Keratinocyte (primary cell): ENCODE results near the gene RASA1. TPM values are rescaled to one million over a fixed set of nuclear protein-coding genes. Genes with fewer than 3 reads are reported as not detected.
A peak's percentile ranks its signal among the peaks of the same experiment; 100 is the strongest.

Experiments used
- DNase-seq: peaks from one replicate; pipeline ENCODE4 v3.0.0-alpha.2; 2011; ENCODE audit warnings: low read depth, missing footprints, low spot score
- FAIRE-seq: peaks from 2 replicates; lab custom pipeline; 2011; peaks lifted over from hg19 to GRCh38; lab: Jason Lieb, UNC
- H2AFZ ChIP-seq: 2 replicates; pipeline ENCODE4 v1.6.0; 2012; ENCODE audit warnings: low read length, control low read depth, inconsistent platforms; ENCODE audit not compliant: control insufficient read depth
- H3K27ac ChIP-seq: 2 replicates; pipeline ENCODE4 v1.5.1; 2011; ENCODE audit warnings: low read length; ENCODE audit not compliant: control insufficient read depth, insufficient read depth
- H3K27me3 ChIP-seq: 3 replicates; pipeline ENCODE4 v1.6.0; 2011; ENCODE audit warnings: low read length; ENCODE audit not compliant: control insufficient read depth, insufficient read depth; ENCODE audit errors: extremely low read depth
- H3K36me3 ChIP-seq, 2 experiments: 2 replicates in 1 of 2; 3 replicates in 1 of 2; pipeline ENCODE4 v1.5.1; 2011; ENCODE audit warnings: low read length in 2 of 2, mild to moderate bottlenecking in 1 of 2; ENCODE audit not compliant: control insufficient read depth in 2 of 2, insufficient read depth in 2 of 2; ENCODE audit errors: extremely low read depth in 1 of 2
- H3K4me1 ChIP-seq: 3 replicates; pipeline ENCODE4 v1.5.1; 2011; ENCODE audit warnings: low read length; ENCODE audit not compliant: control insufficient read depth, insufficient read depth; ENCODE audit errors: extremely low read depth
- H3K4me2 ChIP-seq: 3 replicates; pipeline ENCODE4 v1.6.0; 2011; ENCODE audit warnings: low read depth, low read length; ENCODE audit not compliant: control insufficient read depth, insufficient read depth; ENCODE audit errors: extremely low read depth
- H3K4me3 ChIP-seq, 3 experiments: fragments of 200-600 bp in 1 of 3; sonication (generic) in 1 of 3; 2 replicates in 2 of 3; 3 replicates in 1 of 3; pipeline ENCODE4 v1.5.1; 2011 to 2016; ENCODE audit warnings: low read length in 3 of 3, mild to moderate bottlenecking in 3 of 3, control low read depth in 2 of 3, inconsistent platforms in 1 of 3, low read depth in 1 of 3, mixed read lengths in 1 of 3, mixed run types in 1 of 3, moderate library complexity in 1 of 3; ENCODE audit not compliant: control insufficient read depth in 2 of 3, insufficient read depth in 2 of 3; ENCODE audit errors: extremely low read depth in 1 of 3
- H3K79me2 ChIP-seq: 2 replicates; pipeline ENCODE4 v1.6.0; 2012; ENCODE audit warnings: low read length; ENCODE audit not compliant: control insufficient read depth, insufficient read depth
- H3K9ac ChIP-seq: 3 replicates; pipeline ENCODE4 v1.6.0; 2011; ENCODE audit warnings: low read length; ENCODE audit not compliant: control insufficient read depth, insufficient read depth; ENCODE audit errors: extremely low read depth
- H3K9me1 ChIP-seq: 3 replicates; pipeline ENCODE4 v1.6.0; 2011; ENCODE audit warnings: low read length; ENCODE audit not compliant: control insufficient read depth, insufficient read depth; ENCODE audit errors: extremely low read depth
- H3K9me3 ChIP-seq: 2 replicates; pipeline ENCODE4 v1.5.1; 2012; ENCODE audit warnings: low read depth, low read length; ENCODE audit not compliant: control insufficient read depth
- H4K20me1 ChIP-seq: 3 replicates; pipeline ENCODE4 v1.6.0; 2011; ENCODE audit warnings: low read length; ENCODE audit not compliant: control insufficient read depth, insufficient read depth; ENCODE audit errors: extremely low read depth
- EZH2 ChIP-seq: IDR thresholded peaks from one replicate; pipeline ENCODE4 v1.6.1; 2012; ENCODE audit warnings: inconsistent platforms, mild to moderate bottlenecking, low read length, moderate library complexity
- dilution Hi-C: fragments of 300-500 bp; cut with MboI; formaldehyde crosslinking; loops from one replicate; pipeline ENCODE4 v1.7.0; 2020; ENCODE audit warnings: low sequenced_read_pairs; ENCODE audit not compliant: extremely low pct_ligation_motif_present
- polyA plus RNA-seq, 5 experiments: library from polyadenylated mRNA; depleted of rRNA in 3 of 5; stranded (reverse) in 3 of 5; stranded (forward) in 1 of 5; unstranded in 1 of 5; fragments of >200 nt; gene quantifications; 1 replicate in 1 of 5; 2 replicates in 3 of 5; 3 replicates in 1 of 5; pipeline versions ENCODE4 v1.2.1 to v1.2.3, GENCODE V29; 2011 to 2012; ENCODE audit warnings: missing spikeins in 2 of 5, low read depth in 1 of 5, low replicate concordance in 1 of 5
- TF ChIP-seq, protein P1 (sequence below), 3 experiments: IDR thresholded peaks in 1 of 3; conservative IDR thresholded peaks in 1 of 3; optimal IDR thresholded peaks in 1 of 3; 2 replicates in 2 of 3; 3 replicates in 1 of 3; pipeline versions ENCODE3 to v1.5.1; 2011; ENCODE audit warnings: low read length in 3 of 3, mild to moderate bottlenecking in 3 of 3, moderate library complexity in 2 of 3, control low read depth in 1 of 3, inconsistent platforms in 1 of 3; ENCODE audit not compliant: insufficient read depth in 2 of 3; ENCODE audit errors: extremely low read depth in 1 of 3

Gene RASA1
- polyA plus RNA-seq, 1 donor (not counting 4 experiments of a cell fraction or from before 2014, with no cell fraction given), result 57.9 TPM

DNA sequence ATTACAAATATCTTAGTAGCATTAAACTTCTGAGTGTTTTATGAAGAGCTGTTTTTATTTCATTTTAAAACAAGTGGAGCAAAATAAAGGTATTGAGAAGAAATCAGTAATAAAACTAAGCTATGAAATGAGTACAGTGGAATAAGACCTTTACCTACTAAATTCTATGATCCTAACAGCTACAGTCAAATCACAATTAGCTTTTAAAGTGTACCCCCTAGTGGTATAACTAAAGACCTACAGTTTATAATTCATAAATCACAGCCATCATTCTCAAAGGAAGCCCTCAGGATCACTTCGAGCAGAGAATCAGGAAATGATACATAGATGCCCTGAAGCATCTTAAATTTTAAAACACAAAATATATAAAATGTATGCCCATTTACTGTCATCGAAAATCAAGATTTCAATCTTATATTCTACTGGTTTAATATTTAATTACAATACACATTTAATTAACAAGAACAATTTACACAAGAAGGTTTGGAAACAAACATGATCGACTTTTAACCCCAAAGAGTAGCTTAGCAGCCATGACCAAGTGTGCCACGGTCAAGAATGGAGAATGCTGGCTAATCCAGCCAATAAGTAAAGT lies 132.7 kb downstream of the RASA1 start:
- Histone ChIP-seq H3K27me3 (no peaks in the 10 kb centered on the region), H3K4me3 (no peak overlapping the region), H3K79me2 (no peaks in the 10 kb centered on the region), H3K4me1 (peaks cover 7% of the 10 kb centered on the region), H3K9me1 (no peaks in the 10 kb centered on the region), H3K9ac (no peak overlapping the region), H3K4me2 (no peak overlapping the region), H2AFZ (no peak overlapping the region), H4K20me1 (peaks cover 2% of the 10 kb centered on the region), H3K9me3 (no peaks in the 10 kb centered on the region), H3K27ac (no peak overlapping the region), H3K36me3 (peaks cover 14 to 31% of the 10 kb centered on the region in 2 experiments)
- dilution Hi-C loops, result no loop called here
- FAIRE-seq (no peak), DNase-seq (no peak)
- TF ChIP-seq, protein P1, sequence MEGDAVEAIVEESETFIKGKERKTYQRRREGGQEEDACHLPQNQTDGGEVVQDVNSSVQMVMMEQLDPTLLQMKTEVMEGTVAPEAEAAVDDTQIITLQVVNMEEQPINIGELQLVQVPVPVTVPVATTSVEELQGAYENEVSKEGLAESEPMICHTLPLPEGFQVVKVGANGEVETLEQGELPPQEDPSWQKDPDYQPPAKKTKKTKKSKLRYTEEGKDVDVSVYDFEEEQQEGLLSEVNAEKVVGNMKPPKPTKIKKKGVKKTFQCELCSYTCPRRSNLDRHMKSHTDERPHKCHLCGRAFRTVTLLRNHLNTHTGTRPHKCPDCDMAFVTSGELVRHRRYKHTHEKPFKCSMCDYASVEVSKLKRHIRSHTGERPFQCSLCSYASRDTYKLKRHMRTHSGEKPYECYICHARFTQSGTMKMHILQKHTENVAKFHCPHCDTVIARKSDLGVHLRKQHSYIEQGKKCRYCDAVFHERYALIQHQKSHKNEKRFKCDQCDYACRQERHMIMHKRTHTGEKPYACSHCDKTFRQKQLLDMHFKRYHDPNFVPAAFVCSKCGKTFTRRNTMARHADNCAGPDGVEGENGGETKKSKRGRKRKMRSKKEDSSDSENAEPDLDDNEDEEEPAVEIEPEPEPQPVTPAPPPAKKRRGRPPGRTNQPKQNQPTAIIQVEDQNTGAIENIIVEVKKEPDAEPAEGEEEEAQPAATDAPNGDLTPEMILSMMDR (optimal IDR thresholded peaks at IDR 0.05 in 1 of 3, IDR thresholded peaks at IDR 0.05 in 1 of 3, conservative IDR thresholded peaks at IDR 0.05 in 1 of 3; ENCODE audit: extremely low read depth in 1 of 3, insufficient read depth in 2 of 3, low read length in 3 of 3), result peak in 1 of 3 experiments; percentile 35
- TF ChIP-seq EZH2, result no peak

DNA sequence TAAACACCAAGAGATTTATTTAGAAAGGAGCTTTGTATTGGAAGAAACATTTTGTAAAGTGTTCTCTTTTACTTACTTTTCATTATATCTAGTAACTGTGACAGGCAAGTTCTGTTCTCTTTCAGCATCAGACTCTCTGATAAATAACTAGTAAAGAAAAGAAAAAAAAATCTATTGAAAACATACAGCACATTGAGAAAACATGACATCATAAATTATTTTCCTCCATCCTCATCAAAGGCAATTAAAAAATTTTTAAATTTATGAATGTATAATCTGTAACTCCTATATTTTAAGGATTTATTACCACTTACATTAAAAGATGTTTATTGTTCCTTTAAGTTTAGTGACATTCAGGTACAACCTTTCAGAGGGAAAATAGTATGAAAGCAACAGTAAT lies 133.9 kb downstream of the RASA1 start:
- peaks cover 7% of the 10 kb centered on the region for H3K4me1 ChIP-seq
- dilution Hi-C loops, result no loop called here
- peaks cover 10 to 29% of the 10 kb centered on the region in 2 experiments for H3K36me3 ChIP-seq
- no peaks in the 10 kb centered on the region for H3K9me3 ChIP-seq
- peaks cover 2% of the 10 kb centered on the region for H4K20me1 ChIP-seq
- H3K79me2 ChIP-seq, result peaks cover 8% of the 10 kb centered on the region
- H3K4me3 ChIP-seq, result no peak overlapping the region
- no peak overlapping the region for H3K9ac ChIP-seq
- no peak overlapping the region for H3K4me2 ChIP-seq
- H3K9me1 ChIP-seq, result no peaks in the 10 kb centered on the region
- no peak overlapping the region for H3K27ac ChIP-seq
- DNase-seq (no peak), FAIRE-seq (no peak)
- H2AFZ ChIP-seq, result no peak overlapping the region
- TF ChIP-seq EZH2, result no peak
- TF ChIP-seq, protein P1 (optimal IDR thresholded peaks at IDR 0.05 in 1 of 3, IDR thresholded peaks at IDR 0.05 in 1 of 3, conservative IDR thresholded peaks at IDR 0.05 in 1 of 3; ENCODE audit: extremely low read depth in 1 of 3, insufficient read depth in 2 of 3, low read length in 3 of 3), result no peak
- H3K27me3 ChIP-seq, result no peaks in the 10 kb centered on the region
